DMS153 (cell line): ENCODE measurements around the gene KRTAP16-1.
"Not testable (repeated sequence)": the region's sequence is repeated elsewhere in the genome, so short reads cannot be mapped to it uniquely, and the experiment has no call there.

ENCODE experiments used
- DNase-seq: peaks from one replicate; lab custom pipeline; 2025; lab: John Stamatoyannopoulos, UW

The KRTAP16-1 gene

DNA sequence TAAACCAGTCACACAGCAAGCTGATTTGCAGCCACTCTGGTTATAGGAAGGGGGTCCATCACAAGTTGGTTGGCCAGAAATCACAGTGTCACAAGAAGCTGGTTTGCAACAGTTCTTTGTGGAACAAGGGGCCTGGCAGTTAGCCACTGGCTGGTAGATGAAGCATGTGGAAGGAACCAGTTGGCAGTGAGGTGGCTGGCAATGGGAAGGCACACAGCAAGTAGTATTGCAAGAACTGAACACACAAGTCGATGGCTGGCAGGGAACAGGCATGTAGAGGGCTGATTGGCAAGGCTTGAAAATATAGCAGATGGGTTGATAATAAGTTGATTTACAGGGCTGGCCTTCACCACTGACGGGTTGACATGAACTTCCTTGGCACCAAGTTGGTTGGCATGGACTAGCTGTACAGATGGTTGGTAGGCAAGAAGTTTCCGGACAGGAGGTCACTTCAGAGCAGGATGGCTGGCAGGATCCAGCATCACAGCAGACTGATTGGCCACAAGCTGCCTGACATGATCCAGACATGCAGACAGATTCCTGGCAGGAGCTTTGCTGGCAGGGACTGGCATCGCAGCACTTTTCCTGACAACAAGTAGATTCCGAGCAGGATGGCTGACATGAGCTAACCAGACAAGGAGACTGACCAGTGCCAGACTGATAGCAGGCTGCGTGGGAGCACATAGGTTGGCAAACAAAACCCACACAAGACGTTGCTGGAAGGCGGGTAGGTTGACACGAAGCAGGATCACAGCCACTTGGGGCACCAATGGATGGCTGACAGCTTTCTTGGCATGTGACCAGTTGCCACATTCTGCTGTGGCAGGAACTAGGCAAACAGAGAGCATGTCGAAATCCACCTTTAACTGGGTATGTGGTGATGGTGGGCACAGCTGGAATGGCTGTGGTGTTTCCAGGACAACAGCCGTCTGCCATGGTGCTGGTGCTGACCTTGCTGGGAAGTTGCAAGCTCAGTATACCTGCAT is 6.9 kb downstream of the KRTAP16-1 start, which contains the start of gene KRTAP29-1:
KRTAP29-1 (minus strand) TSS at position 936 of the 986 bp plus-strand sequence; CDS start at position 936, 0 bp downstream.
- DNase-seq, result no peak

DNA sequence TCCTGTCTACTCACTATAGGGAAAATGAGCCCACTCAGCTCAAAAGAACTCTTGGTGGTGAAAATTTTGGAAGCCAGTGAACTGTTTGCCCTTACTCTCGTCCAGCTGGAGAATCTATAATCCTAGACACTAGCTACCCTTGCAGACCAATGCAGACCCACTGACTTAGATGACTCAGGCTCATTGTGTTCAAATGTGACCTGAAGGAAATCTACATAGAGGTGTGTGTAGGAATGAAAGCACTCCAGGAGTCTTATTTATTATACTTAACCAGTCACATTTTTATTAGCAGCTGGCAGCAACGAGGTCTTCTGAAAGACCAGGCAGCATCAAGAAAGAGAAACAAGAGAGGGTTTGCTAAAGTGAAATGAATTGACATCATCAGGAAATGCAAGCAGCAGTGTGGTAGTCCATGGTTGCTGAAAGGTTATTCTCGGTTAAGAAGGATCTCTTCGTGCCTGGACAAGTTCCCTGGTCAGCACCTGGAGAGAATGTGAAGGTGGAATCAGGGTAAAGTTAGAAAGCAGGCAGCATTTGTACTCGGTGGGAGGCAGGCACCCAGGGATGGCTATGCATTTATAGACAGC is 7.8 kb downstream of the KRTAP16-1 start:
- no peak for DNase-seq

DNA sequence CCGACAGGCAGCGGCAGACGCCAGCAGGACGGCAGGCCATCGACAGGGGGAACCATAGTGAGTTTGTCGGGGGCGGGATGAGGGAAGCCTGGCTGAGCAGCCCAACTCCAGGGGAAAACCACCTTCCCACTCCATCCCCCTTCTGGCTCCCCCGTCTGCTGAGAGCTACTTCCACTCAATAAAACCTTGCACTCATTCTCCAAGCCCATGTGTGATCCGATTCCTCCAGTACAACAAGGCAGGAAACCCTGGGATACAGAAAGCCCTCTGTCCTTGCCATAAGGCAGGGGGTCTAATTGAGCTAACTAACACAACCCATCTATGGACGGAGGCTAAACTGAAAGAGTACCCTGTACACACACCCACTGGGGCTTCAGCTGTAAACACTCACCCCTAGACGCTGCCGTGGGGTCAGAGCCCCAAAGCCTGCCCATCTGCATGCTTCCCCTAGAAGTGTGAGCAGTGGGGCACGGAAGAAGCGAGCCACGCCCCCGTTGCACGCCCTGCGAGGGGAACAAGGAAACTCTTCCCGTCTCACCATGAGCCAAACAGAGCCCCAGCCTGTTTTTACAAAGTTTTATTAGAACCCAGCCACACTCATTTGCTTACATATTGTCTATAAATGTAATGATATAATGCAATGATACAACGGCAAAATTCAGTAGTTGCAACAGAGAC is 10.5 kb downstream of the KRTAP16-1 start:
- no peak for DNase-seq

- DNase-seq, result no peak
Observed at GRCh38 chr17:41296846-41297245, 12.3 kb downstream of the KRTAP16-1 start.

GRCh38 chr17:41294016-41294415 is 15.1 kb downstream of the KRTAP16-1 start:
- DNase-seq, result no peak

- no peak for DNase-seq
Observed at GRCh38 chr17:41287050-41287449, 22.1 kb downstream of the KRTAP16-1 start.

- DNase-seq, result no peak
Observed at GRCh38 chr17:41284546-41284945, 24.6 kb downstream of the KRTAP16-1 start.

DNA sequence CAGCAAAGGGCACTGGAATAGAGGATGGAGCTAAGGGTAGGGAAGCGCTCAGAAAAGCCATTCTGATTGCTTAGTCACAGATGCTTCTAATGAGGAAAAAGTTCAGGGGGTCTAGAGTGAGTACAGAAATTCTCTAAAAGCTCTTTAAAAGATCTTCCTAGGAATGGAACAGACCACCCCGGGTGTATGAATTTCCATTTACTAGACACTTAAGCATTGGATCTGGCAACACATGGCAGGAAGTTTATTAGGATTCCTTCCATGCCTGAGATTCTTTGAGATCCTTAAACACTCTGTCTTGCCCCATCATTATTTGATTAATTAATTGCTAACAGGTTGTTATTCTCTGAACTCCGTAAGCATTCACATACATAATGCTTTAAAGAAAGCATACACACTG is 25.1 kb downstream of the KRTAP16-1 start:
- no peak for DNase-seq

GRCh38 chr17:41278176-41278955 is 30.7 kb downstream of the KRTAP16-1 start:
- no peak for DNase-seq

DNA sequence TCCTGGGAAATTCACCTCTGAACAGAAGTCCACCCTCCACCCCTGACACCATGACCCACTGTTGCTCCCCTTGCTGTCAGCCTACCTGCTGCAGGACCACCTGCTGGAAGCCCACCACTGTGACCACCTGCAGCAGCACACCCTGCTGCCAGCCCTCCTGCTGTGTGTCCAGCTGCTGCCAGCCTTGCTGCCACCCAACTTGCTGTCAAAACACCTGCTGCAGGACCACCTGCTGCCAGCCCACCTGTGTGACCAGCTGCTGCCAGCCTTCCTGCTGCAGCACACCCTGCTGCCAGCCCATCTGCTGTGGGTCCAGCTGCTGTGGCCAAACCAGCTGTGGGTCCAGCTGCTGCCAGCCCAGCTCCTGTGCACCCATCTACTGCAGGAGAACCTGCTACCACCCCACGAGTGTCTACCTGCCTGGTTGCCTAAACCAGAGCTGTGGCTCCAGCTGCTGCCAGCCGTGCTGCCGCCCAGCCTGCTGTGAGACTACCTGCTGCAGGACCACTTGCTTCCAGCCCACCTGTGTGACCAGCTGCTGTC is 33.4 kb downstream of the KRTAP16-1 start, which contains the start of gene KRTAP9-7:
KRTAP9-7 (plus strand) TSS at position 51 of the 543 bp plus-strand sequence; CDS start at position 51, 0 bp downstream.
- not testable (repeated sequence) for DNase-seq

- DNase-seq, result no peak
Observed at GRCh38 chr17:41271858-41272257, 37.3 kb downstream of the KRTAP16-1 start.

GRCh38 chr17:41271323-41271722 is 37.8 kb downstream of the KRTAP16-1 start:
- not testable (repeated sequence) for DNase-seq

- DNase-seq, result no peak
Observed at GRCh38 chr17:41267711-41268110, 41.4 kb downstream of the KRTAP16-1 start.

GRCh38 chr17:41265078-41265477 is 44.0 kb downstream of the KRTAP16-1 start, which contains the start of gene KRTAP9-6:
Gene KRTAP9-6 (plus strand): TSS chr17:41265378. CDS start chr17:41265378, 0 bp downstream.
- no peak for DNase-seq

DNA sequence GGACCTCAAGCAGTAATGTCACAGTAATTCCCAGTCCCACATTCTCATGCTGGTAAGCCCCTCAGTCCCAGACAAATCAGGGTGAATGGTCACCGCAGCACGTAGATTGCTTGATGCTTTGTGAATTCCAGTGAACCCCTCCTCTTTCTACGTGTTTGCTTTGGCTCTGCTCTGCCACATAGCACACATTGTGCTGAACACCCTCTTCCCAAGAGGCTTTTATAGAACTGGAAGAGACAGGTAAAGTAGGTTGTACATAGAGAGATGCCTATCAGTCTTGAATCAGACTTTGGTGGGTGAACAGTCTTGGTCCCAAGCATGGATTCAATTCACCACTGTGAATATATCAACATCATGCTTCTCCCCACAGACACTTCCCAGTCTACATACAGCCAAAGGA is 44.5 kb downstream of the KRTAP16-1 start:
- DNase-seq, result no peak

DNA sequence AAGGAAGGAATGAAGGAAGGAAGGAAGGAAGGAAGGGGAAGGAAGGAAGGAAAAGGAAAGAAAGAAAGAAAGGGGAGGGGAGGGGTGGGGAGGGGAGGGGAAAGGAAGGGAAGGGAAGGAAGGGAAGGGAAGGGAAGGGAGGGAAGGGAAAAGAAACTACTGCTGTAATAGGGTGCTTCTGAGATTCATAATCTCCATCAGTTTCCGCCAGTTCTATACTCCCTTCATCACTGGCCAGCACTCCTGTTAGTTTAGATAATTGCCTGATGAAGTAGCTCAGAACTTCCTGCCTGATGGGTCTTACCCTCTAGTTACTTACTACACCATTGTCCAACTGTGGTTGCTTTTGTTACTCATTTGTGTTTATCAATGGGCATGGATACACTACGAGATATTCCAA is 45.9 kb downstream of the KRTAP16-1 start:
- no peak for DNase-seq

DNA sequence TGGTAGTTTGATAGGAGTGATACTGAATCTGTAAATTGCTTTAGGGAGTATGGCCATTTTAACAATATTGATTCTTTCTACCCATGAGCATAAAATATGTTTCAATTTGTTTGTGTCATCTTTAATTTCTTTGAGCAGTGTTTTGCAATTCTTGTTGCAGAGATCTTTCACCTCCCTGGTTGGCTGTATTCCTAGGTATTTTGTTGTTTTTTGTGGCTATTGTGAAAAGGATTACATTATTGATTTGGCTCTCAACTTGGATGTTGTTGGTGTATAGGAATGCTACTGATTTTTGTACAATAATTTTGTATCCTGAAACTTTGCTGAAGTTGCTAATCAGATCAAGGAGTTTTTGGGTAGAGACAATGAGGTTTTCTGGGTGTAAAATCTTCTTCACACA is 50.7 kb downstream of the KRTAP16-1 start:
- DNase-seq, result no peak
